Head of caudate nucleus (tissue), 42 donors: ENCODE measurements around the gene MYMX.

ENCODE experiments used
- DNase-seq, 42 donors: peaks; one replicate each; pipeline versions ENCODE4 v3.0.0 to v3.0.0-alpha.2; 2020 to 2021; ENCODE audit warnings: mixed read lengths in 7 of 42
- intact Hi-C: fragments of 100-400 bp; cut with DNase I; formaldehyde crosslinking; loops from one replicate; pipeline ENCODE4 v1.15.0; 2022

The MYMX gene

DNA sequence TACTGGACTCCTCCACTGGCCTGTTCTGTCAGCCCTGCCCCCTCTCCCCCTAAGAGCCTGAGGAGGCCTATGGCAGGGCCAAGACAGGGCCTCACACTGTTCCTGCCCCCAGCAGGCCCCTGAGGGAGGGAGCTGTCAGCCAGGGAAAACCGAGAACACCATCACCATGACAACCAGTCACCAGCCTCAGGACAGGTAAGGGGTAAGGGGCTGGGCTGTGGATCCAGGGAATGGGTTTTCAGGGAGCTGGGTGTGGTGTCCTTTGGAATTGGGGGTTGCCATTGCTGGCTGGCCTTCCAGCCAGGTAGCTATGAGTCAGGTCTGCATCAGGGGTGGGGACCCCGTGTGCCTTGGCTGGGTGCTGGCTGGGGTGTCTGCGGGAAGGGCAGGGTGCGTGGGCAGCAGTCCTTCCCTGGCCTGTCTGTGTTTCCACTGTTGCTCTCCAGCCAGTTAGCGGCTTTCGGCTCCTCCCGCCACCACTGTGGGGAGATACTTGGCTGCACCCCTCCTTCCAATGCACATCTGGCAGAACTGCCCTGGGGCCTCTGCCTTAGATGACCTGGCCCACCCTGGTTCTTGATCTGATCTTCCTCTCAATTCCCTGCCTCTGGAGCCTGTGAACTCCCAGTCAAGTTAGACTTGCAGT is 10.5 kb downstream of the MYMX start:
- DNase-seq, result peak in 2 of 42 donors; percentile 10 to 30
- intact Hi-C loops, result no loop called here

DNA sequence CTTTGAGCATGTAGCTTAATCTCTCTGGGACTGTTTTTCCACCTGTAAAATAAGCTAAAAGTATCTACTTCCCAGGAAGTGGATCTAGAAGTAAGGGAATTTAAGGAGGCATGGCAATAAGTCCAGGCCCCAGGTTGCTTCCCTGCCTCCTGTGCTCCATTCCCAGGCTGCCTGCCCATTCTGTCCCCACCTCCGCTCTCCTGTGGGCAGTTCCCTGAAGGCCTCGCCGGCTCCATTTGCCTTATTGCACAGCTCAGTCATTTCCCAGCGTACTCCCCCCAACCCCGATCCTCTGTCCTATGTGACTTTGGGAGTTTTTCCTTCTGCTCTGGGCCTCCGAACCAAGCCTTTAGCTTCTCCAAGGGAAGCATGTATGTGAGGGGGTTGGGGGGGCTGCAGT is 11.3 kb downstream of the MYMX start:
- peak in 1 of 42 donors; percentile 9 for DNase-seq
- intact Hi-C loops, result no loop called here

DNA sequence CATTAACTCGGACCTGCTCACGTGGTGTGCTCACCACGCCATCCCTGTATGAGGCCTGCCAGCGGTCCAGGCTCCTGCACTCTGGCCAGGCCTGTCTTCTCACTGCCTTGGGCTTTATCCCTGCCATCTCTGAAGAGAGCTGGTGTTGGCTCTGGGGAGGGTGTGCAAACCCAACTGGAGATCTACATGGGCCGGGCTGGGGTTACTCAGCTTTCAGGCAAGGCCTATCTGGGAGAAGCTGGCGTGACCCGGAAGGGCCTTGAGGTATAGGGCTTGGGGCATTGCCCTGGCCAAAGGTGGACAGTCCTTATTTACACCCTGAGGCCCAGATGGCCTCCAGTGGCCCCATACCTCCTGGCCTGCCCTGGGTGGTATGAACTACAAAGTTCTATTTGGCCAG is 11.7 kb downstream of the MYMX start:
- intact Hi-C loops, result no loop called here
- peak in 1 of 42 donors; percentile 17 for DNase-seq

DNA sequence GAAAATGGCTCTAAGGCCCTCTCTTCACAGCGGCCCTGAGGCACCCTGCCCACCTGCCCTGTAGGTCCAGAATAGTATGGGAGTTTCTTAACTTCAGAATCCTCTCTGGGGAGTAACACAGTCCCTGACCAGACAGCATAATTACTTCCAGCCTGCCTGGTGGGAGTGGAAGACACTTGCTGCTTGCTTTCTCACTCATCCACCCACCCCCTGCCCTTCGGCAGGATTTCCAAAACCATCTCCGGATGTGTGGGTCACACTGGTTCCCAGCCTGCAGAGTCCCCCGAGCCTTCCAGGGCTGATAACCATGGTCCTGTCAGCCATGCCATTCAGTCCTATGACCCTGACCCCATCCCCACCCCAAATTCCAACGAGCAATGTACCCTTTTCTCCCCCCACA is 12.1 kb downstream of the MYMX start:
- DNase-seq, result peak in 1 of 42 donors; percentile 3

DNA sequence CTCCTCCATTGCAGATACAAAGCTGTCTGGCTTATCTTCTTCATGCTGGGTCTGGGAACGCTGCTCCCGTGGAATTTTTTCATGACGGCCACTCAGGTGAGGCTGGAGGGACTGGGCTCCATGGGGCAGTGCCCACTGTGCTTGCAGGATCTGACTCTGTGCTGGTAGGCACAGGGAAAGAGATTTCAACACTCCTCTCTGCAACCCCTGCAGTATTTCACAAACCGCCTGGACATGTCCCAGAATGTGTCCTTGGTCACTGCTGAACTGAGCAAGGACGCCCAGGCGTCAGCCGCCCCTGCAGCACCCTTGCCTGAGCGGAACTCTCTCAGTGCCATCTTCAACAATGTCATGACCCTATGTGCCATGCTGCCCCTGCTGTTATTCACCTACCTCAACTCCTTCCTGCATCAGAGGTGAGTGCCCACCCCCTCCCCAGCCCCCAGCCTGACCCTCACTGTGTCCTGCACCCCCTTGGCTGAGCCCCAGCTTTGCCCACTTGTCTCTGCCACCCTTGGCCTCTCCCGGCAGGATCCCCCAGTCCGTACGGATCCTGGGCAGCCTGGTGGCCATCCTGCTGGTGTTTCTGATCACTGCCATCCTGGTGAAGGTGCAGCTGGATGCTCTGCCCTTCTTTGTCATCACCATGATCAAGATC is 12.8 kb downstream of the MYMX start:
- intact Hi-C loops, result loop anchor here (10.0 kb wide), 1 partner anchor 125 kb away; no protein-coding TSS in a partner anchor
- DNase-seq, result peak in 1 of 42 donors; percentile 20

More for the DNA sequence above, 12.1 kb downstream of the MYMX start:
- intact Hi-C loops, result no loop called here

DNA sequence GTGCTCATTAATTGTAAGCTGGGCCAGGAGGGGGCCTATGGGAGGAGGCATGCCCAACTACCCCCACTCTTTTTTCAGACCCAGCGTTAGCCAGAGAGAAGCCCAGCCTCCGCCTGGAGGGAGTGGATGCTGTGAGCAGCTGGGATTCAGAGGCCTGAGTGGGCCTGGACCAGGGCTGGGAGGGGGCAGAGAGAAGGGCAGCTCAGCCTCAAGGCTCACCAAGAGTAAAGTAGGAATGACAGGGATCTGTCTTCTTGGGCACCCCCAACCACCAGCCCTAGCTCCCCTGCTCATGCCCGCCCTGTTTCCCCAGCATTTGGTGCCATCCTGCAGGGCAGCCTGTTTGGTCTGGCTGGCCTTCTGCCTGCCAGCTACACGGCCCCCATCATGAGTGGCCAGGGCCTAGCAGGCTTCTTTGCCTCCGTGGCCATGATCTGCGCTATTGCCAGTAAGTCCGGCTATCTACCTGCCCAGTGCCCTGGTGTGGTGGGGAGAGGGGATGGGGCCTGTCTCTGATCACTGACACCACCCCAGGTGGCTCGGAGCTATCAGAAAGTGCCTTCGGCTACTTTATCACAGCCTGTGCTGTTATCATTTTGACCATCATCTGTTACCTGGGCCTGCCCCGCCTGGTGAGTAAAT is 13.4 kb downstream of the MYMX start:
- intact Hi-C loops, result loop anchor here (10.0 kb wide), 1 partner anchor 125 kb away; no protein-coding TSS in a partner anchor
- no peak for DNase-seq

DNA sequence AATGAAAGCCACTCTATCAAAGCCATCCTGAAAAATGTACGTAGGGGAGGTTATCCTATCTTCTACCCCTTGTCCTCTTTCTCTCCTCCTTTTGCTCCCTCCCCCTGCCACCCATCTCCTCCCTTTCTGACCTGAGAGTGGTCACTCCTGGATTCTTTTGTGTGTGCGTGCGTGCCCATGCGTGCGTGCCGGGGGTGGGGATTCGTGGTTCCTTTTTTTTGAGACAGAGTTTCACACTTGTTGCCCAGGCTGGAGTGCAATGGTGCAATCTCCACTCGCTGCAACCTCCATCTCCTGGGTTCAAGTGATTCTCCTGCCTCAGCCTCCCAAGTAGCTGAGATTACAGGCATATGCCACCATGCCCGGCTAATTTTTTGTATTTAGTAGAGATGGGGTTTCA is 14.7 kb downstream of the MYMX start:
- intact Hi-C loops, result loop anchor here (10.0 kb wide), 1 partner anchor 127 kb away; no protein-coding TSS in a partner anchor
- peak in 1 of 42 donors; percentile 24 for DNase-seq

DNA sequence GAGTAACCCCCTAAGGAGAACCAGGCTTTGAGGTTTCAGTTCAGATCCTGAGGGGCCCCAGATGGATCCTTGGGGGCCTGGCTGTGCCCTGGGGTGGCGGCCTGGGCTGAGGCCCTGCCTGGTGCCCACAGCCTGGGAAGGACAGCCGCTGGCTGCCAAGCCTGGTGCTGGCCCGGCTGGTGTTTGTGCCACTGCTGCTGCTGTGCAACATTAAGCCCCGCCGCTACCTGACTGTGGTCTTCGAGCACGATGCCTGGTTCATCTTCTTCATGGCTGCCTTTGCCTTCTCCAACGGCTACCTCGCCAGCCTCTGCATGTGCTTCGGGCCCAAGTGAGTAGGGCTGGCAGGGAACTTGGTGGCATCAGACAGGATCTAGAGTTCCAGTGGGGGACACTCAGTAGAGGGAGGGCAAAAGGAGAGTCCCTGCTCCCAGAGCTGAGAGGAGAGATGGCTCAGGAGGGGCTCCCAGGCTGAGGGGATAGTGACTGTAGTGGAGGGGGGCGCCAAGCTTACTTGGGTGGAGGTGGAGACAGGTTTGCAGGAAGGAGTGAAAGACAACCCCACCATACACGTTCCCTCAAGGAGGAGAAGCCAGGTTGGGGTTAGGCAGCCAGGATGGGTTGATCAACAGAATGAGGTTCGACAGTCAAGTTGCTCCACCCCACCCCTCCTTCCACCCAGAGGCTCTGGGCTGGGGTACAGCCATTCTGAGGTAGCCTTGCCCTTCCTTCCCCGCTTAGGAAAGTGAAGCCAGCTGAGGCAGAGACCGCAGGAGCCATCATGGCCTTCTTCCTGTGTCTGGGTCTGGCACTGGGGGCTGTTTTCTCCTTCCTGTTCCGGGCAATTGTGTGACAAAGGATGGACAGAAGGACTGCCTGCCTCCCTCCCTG is 16.2 kb downstream of the MYMX start:
- intact Hi-C loops, result loop anchor here (10.0 kb wide), 1 partner anchor 128 kb away; no protein-coding TSS in a partner anchor
- peak in 1 of 42 donors; percentile 34 for DNase-seq

DNA sequence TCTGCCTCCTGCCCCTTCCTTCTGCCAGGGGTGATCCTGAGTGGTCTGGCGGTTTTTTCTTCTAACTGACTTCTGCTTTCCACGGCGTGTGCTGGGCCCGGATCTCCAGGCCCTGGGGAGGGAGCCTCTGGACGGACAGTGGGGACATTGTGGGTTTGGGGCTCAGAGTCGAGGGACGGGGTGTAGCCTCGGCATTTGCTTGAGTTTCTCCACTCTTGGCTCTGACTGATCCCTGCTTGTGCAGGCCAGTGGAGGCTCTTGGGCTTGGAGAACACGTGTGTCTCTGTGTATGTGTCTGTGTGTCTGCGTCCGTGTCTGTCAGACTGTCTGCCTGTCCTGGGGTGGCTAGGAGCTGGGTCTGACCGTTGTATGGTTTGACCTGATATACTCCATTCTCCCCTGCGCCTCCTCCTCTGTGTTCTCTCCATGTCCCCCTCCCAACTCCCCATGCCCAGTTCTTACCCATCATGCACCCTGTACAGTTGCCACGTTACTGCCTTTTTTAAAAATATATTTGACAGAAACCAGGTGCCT is 16.9 kb downstream of the MYMX start:
- DNase-seq, result no peak
- intact Hi-C loops, result loop anchor here (2.0 to 10.0 kb wide), 2 partner anchors 61 to 129 kb away; no protein-coding TSS in a partner anchor

DNA sequence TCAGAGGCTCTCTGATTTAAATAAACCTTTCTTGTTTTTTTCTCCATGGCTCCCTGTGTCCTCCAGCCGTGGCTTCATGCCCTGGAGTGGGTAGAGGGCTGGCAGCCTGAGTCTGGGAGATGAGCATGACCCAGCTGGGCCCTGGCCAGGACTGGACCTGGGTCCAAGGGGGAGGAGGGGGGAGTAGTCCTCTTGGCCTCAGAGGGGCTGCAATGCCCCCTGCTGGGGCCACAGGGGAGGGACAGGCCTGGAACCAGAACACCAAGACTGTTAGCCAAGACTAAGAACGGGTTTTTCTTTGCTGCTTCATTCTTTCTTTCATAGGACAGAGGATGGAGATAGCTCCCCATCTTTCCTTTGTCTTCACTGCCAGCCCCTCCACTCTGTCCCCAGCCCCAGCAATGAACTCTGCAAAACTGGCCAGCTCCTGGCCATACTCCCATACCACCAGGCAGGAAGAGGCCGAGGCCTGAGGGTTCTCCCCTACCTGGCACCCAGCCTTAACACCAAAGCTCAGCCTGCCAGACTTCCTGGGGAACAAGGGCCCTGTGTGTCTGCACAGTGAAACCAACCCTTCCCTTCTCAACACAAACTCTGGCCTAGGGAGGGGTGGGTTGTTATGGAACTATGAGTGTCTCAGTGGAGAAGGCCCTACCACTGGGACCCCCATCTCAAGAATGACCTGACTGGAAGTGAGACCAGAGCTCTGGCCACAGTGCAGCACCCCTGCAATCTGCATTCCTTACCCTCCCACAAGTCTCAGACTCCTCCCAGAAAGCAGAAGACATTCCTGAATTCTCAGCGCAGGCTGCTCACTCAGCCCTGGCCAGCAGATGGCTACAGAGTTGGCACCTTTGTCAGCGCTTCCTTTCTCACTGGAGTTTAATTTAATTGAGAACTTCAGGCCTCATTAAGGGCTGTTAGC is 17.6 kb downstream of the MYMX start:
- intact Hi-C loops, result loop anchor here (2.0 to 10.0 kb wide), 2 partner anchors 62 to 130 kb away; no protein-coding TSS in a partner anchor
- DNase-seq, result peak; percentile 79 to 97 (median 90)

DNA sequence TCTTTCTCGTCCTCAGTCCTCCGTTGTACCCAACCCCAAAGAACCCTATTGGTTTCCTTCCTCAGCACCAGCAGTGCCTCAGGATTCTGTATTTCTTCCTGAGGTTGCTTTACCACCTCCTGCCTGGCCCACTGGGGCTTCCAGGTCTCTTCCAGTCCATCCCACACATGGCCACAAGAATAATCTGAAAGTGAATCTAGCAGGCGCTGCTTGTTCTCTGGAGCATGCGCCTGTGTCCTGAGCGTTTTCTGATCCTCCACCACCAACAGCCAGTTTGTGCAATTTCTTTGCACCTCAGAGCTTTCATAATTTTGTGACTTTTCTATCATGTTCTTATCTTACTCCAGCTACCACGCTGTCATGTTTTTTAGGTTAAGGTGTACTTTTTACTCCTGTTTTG is 18.5 kb downstream of the MYMX start:
- intact Hi-C loops, result loop anchor here (2.0 to 10.0 kb wide), 2 partner anchors 62 to 130 kb away; no protein-coding TSS in a partner anchor
- no peak for DNase-seq

DNA sequence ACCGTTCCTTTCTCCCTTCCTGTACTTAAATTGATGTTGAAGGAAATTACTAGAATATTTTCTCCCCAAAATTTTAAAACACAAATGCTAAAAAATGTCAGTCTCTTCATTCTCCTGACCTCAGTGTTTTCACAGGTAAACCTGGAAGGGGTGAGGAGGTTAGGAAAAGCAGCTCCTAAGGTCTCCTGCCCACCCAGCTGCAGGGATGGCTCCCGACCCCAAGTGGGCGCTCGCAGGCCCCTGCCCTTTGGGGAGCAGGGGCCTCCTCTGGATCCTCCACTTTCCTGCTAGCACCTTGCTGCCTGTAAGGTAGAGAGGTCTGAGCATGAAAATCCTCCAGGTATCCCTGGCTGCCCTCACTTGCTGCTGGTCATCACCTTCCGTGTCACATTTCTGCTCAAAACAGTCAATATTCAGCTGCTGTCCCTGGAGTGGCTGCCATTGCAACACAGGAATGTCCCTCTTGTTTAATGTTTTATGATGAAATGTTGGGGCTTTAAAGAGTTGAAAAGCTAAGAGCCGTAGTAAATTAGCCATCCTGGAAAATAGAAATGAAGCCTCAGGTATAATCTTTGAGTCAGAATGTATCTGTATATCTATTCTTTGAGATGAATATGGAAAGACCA is 19.3 kb downstream of the MYMX start:
- DNase-seq, result peak in 1 of 42 donors; percentile 6
- intact Hi-C loops, result loop anchor here (2.0 to 10.0 kb wide), 2 partner anchors 63 to 131 kb away; no protein-coding TSS in a partner anchor

DNA sequence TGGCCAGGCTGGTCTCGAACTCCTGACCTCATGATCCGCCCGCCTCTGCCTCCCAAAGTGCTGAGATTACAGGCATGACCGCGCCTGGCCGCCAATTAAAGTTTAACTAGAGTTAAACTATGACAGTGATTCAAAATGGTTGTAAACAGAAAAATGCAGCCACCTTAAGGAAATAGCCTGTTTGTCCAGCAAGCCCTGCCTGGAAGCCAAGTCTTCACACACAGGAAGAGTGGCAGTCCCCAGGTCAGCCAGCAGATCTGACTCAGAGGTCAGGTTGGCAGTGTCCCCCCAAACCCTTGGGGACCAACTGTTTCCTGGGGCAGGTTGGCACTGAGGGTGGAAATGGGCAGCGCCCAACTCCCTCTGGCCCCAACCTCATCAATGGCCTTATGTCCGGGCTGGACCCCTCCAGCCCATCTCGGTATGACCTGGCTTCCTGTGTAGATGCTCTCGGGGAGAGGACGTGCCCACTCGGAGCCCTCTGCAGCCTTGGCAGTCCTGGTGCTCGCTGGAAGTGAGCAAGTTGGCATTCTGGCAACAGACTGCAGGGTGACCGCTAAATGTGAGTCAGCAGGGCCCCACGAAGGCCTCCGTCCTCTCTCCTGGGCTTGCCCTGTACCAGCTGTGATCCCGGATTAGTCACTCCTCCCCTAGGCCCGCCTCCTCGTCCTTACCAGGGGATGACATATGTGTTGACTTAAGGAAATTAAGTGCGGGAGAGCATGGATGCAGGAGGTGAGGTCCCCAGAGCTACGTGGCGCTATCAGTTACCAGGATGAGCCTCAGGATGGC is 20.5 kb downstream of the MYMX start:
- intact Hi-C loops, result loop anchor here (10.0 kb wide), 1 partner anchor 132 kb away; no protein-coding TSS in a partner anchor
- DNase-seq, result peak; percentile 62 to 96 (median 82)

DNA sequence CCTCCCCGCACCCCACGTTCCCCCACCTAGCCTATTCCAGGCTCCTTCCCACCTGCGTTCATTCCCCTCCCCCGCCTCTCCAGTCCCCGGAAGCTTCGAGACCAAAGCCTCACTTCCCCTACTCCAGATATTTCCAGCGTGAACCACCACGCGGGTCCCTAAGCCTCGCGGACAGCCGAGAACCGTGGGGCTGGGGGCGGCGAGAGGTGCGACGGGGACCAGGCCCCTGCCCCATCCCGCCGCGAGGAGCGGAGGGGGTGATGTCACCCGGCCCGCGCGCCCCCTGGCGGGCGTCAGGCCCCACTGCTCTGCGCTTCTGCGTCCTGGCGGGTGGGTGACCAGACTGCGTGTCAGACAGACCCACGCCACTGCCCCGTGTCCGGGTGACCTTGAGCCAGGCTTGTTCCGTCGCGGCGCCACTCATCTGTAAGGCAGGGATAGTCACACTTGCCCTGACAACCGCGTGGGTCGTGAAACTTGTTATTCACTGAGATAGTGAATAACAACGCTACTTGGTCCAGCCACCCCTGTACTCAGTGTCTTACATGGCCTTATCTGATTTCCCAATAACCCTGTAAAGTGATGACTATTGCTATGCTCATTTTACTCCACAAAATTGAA is 21.2 kb downstream of the MYMX start:
- peak; percentile 65 to 93 (median 86) for DNase-seq
- intact Hi-C loops, result loop anchor here (10.0 kb wide), 1 partner anchor 133 kb away; no protein-coding TSS in a partner anchor

DNA sequence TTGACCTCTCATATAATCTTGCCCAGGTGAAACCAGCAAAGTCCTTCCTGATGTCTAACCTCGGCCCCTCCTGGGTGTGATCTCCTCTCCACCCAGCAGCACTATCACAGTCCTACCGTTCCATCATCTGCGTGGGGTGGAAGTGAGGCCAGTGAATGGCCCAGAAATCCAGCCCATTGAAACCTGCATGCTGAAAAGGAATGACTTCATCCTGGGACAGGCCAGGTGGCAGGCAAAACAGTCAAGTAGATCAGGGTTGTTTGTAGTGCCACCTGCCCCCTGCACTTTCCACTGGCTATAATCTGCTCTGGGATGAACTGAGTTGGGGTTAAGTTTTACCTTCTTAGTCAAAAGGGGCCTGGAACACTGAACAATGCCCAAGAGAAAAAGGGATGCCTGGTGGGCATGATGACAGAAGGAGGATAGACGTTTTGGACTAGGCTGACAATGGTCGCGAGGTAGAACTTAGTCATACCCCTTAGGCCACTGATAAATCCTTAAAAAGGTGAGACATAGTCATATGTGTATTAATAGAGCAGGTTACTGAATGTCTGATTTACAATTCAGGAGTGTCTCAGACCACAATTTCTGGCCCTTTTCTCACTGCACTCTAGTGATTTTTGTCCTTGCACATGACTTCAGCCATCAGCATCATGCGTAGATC is 22.1 kb downstream of the MYMX start:
- DNase-seq, result peak in 1 of 42 donors; percentile 12
- intact Hi-C loops, result loop anchor here (10.0 kb wide), 1 partner anchor 134 kb away; no protein-coding TSS in a partner anchor
